B cell (primary cell): ENCODE measurements around the gene PA2G4. TPM values are rescaled to one million over a fixed set of nuclear protein-coding genes. Genes with fewer than 3 reads are reported as not detected.

Experiments
- ATAC-seq: fragments of 200-7000 bp; cut with Tn5 transposase; one replicate; pipeline ENCODE4 v1.10.0; 2021; ENCODE audit warnings: low read depth, mild to moderate bottlenecking, moderate number of reproducible peaks, moderate library complexity
- CTCF ChIA-PET: fragments of 350-600 bp; sonication (Branson Sonifier 250); formaldehyde crosslinking; loops from one replicate; lab custom pipeline; 2021; ENCODE audit warnings: antibody characterized with exemption, inconsistent platforms; lab: Charles Lee
- POLR2A ChIA-PET: fragments of 350-600 bp; sonication (Branson Sonifier 250); formaldehyde crosslinking; loops from one replicate; lab custom pipeline; 2021; ENCODE audit warnings: antibody characterized with exemption; lab: Charles Lee
- DNase-seq: peaks from one replicate; pipeline ENCODE4 v3.0.0; 2013
- H2AFZ ChIP-seq: 2 replicates; pipeline ENCODE4 v1.6.1; 2012; ENCODE audit warnings: mild to moderate bottlenecking, low read depth, low read length; ENCODE audit not compliant: insufficient read depth, poor library complexity, severe bottlenecking
- H3K27ac ChIP-seq, 2 donors: 1 replicate in 1 of 2; 2 replicates in 1 of 2; pipeline ENCODE4 v1.5.1; 2012 to 2013; ENCODE audit warnings: low read length in 2 of 2, mild to moderate bottlenecking in 2 of 2, moderate library complexity in 1 of 2
- H3K27me3 ChIP-seq, 4 experiments: fragments of 200-600 bp in 1 of 4; sonication (generic) in 1 of 4; replicated peaks in 1 of 4; 1 replicate in 2 of 4; 2 replicates in 2 of 4; pipeline versions ENCODE4 v1.6.1 to v1.7.0; 2013 to 2016; ENCODE audit warnings: low read length in 3 of 4, mild to moderate bottlenecking in 2 of 4, mixed read lengths in 1 of 4, moderate library complexity in 1 of 4; ENCODE audit not compliant: insufficient read depth in 4 of 4, control insufficient read depth in 3 of 4; ENCODE audit errors: control extremely low read depth in 1 of 4
- H3K36me3 ChIP-seq, 2 experiments: replicated peaks in 1 of 2; 1 replicate in 1 of 2; 2 replicates in 1 of 2; pipeline versions ENCODE4 v1.6.1 to v1.7.1; 2013; ENCODE audit warnings: low read length in 1 of 2; ENCODE audit not compliant: insufficient read depth in 2 of 2, control insufficient read depth in 1 of 2; ENCODE audit errors: control extremely low read depth in 1 of 2, extremely low read depth in 1 of 2
- H3K4me1 ChIP-seq, 2 donors: fragments of 200-600 bp in 1 of 2; sonication (generic) in 1 of 2; 1 replicate in 1 of 2; 2 replicates in 1 of 2; pipeline versions ENCODE4 v1.5.1 to v1.6.1; 2013 to 2017; ENCODE audit warnings: low read length in 2 of 2; ENCODE audit not compliant: control insufficient read depth in 2 of 2, insufficient read depth in 2 of 2
- H3K4me2 ChIP-seq: replicated peaks from 2 replicates; pipeline ENCODE3; 2012; ENCODE audit warnings: mild to moderate bottlenecking, low read depth, low read length; ENCODE audit not compliant: poor library complexity, severe bottlenecking
- H3K4me3 ChIP-seq, 5 experiments: fragments of 200-600 bp in 1 of 5; sonication (generic) in 1 of 5; 1 replicate in 3 of 5; 2 replicates in 2 of 5; pipeline versions ENCODE4 v1.5.1 to v1.7.0; 2011 to 2016; ENCODE audit warnings: low read length in 4 of 5, mild to moderate bottlenecking in 4 of 5, low read depth in 2 of 5, control low read depth in 1 of 5, moderate library complexity in 1 of 5; ENCODE audit not compliant: insufficient read depth in 1 of 5; ENCODE audit errors: control extremely low read depth in 1 of 5, extremely low read depth in 1 of 5
- H3K79me2 ChIP-seq: fragments of 200-600 bp; sonication (generic); one replicate; pipeline ENCODE4 v1.6.0; 2016; ENCODE audit warnings: low read length; ENCODE audit not compliant: control insufficient read depth, insufficient read depth
- H3K9ac ChIP-seq: fragments of 200-600 bp; sonication (generic); 2 replicates; pipeline ENCODE4 v1.6.1; 2017; ENCODE audit warnings: mild to moderate bottlenecking, low read length, moderate library complexity
- H3K9me3 ChIP-seq, 3 donors: one replicate each; pipeline versions ENCODE4 v1.6.1 to v1.7.1; 2013; ENCODE audit warnings: low read length in 2 of 3; ENCODE audit not compliant: control insufficient read depth in 2 of 3, insufficient read depth in 1 of 3; ENCODE audit errors: control extremely low read depth in 1 of 3
- H4K20me1 ChIP-seq: 2 replicates; pipeline ENCODE4 v1.6.0; 2012; ENCODE audit warnings: mild to moderate bottlenecking, low read length; ENCODE audit not compliant: insufficient read depth, control insufficient read depth, poor library complexity, severe bottlenecking
- H3K27ac Mint-ChIP-seq: one replicate; pipeline ENCODE4 v1.8.0; 2021; ENCODE audit warnings: mixed read lengths
- H3K27me3 Mint-ChIP-seq: one replicate; pipeline ENCODE4 v1.8.0; 2021; ENCODE audit warnings: mixed read lengths
- H3K4me1 Mint-ChIP-seq: one replicate; pipeline ENCODE4 v1.8.0; 2021; ENCODE audit warnings: mixed read lengths
- H3K4me3 Mint-ChIP-seq: one replicate; pipeline ENCODE4 v1.8.0; 2021; ENCODE audit warnings: mixed read lengths
- H3K9me3 Mint-ChIP-seq: one replicate; pipeline ENCODE4 v1.8.0; 2022; ENCODE audit warnings: mixed read lengths; ENCODE audit not compliant: insufficient read depth
- EZH2 ChIP-seq: IDR thresholded peaks from 2 replicates; pipeline ENCODE4 v1.6.1; 2012; ENCODE audit warnings: borderline replicate concordance, low read depth, mild to moderate bottlenecking, moderate library complexity, low read length; ENCODE audit not compliant: insufficient read depth, poor library complexity, severe bottlenecking
- WGBS: methylation state at CpG from one replicate; pipeline ENCODE4 v1.1.5; 2013; ENCODE audit warnings: missing lambda C conversion rate; ENCODE audit not compliant: insufficient coverage; 5-methylcytosine and 5-hydroxymethylcytosine counted together
- intact Hi-C: fragments of 100-400 bp; cut with micrococcal nuclease; formaldehyde crosslinking; loops from one replicate; pipeline ENCODE4 v1.10.0; 2022
- polyA plus RNA-seq: library from polyadenylated mRNA; depleted of rRNA; stranded (reverse); fragments of >200 nt; gene quantifications from 2 replicates; pipeline ENCODE4 v1.2.3, GENCODE V29; 2012
- total RNA-seq, 2 donors: library from RNA; stranded (reverse); fragments of 120-200 nt in 1 of 2; gene quantifications; 1 replicate in 1 of 2; 2 replicates in 1 of 2; pipeline versions ENCODE4 v1.2.3 to v1.2.4, GENCODE V29; 2013 to 2022
- TF ChIP-seq, protein P1 (sequence below): fragments of 200-600 bp; IDR thresholded peaks from one replicate; pipeline ENCODE4 v1.8.0; 2022; ENCODE audit warnings: antibody characterized with exemption, mild to moderate bottlenecking

Gene PA2G4
- total and polyA plus RNA-seq, 2 donors (not counting 1 experiment from before 2014, with no cell fraction given), result 56.7 to 77.3 TPM

DNA sequence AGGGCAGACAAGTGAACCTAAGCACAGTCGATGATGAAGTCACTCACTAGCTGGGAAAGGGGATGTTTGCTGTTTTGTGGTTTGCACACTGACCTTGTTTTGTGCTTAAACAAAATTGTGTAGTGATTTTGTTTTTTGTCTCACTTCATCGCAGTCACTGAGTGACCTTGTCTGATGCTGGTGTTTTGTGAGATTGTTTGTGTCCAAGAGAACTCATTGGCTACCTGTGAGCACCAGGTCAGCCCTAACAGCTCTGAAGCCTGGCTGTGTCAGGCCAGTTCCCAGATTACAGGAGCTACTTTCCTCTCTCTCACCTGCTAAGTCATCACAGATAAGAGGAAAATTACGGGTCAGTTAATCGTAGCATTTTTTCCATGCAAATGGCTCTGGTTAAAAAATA, 19.8 kb downstream of the PA2G4 start:
- Histone ChIP-seq H3K36me3 (peaks cover 0 to 26% of the 10 kb centered on the region in 2 experiments), H3K4me1 (peaks cover 37 to 39% of the 10 kb centered on the region in 2 donors), H3K27me3 (no peaks in the 10 kb centered on the region), H3K9me3 (no peaks in the 10 kb centered on the region), H3K9ac (no peak overlapping the region), H3K79me2 (peaks cover 62% of the 10 kb centered on the region), H3K4me3 (no peak overlapping the region), H2AFZ (no peak overlapping the region), H4K20me1 (peaks cover 4% of the 10 kb centered on the region), H3K27ac (peak overlapping the region in 1 of 2 donors; percentile 80), H3K4me2 (no peak overlapping the region)
- ChIA-PET POLR2A (interaction anchor here (0.5 to 0.9 kb wide), 3 partner anchors 28 to 340 kb away, joined by 3 to 4 read pairs (median 3); no protein-coding TSS in a partner anchor), CTCF (interaction anchor here (0.6 to 13.8 kb wide), 6 partner anchors 31 to 145 kb away, joined by 3 to 247 read pairs (median 4); partner anchors contain the start of genes RNF41 and SMARCC2)
- intact Hi-C loops, result no loop called here
- no peak for ATAC-seq
- DNase-seq, result no peak
- Mint-ChIP-seq H3K4me1 (peaks cover 48% of the 10 kb centered on the region), H3K9me3 (no peaks in the 10 kb centered on the region), H3K27me3 (no peaks in the 10 kb centered on the region), H3K4me3 (no peak overlapping the region), H3K27ac (peak overlapping the region; percentile 82)
- no peak for TF ChIP-seq EZH2
- TF ChIP-seq, protein P1, sequence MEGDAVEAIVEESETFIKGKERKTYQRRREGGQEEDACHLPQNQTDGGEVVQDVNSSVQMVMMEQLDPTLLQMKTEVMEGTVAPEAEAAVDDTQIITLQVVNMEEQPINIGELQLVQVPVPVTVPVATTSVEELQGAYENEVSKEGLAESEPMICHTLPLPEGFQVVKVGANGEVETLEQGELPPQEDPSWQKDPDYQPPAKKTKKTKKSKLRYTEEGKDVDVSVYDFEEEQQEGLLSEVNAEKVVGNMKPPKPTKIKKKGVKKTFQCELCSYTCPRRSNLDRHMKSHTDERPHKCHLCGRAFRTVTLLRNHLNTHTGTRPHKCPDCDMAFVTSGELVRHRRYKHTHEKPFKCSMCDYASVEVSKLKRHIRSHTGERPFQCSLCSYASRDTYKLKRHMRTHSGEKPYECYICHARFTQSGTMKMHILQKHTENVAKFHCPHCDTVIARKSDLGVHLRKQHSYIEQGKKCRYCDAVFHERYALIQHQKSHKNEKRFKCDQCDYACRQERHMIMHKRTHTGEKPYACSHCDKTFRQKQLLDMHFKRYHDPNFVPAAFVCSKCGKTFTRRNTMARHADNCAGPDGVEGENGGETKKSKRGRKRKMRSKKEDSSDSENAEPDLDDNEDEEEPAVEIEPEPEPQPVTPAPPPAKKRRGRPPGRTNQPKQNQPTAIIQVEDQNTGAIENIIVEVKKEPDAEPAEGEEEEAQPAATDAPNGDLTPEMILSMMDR, result no peak
- WGBS, result 64% methylated on average over 1 of the region's 4 CpGs

DNA sequence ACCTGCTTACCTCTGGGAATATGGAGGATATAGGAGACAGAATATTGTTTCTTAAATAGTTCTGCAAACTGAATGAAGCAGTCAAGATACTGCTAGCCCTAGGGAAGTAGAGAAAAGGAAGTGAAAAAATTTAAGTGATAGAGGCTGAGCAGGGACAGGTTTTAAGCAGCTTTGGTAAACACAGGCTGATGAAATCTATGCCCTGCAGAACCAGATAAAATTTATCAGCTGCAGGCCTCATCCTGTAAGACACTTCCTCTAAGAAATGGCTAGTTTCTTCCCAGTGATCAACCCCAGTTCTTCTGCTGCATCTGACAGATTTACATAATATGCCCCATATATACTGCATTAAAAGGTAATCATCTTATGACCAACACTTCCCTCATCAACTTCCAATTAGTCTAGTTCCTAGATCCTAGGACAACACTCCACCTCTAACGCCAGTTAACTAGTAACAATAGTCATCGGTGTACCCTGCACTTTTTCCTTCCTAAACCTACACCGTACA, 22.4 kb downstream of the PA2G4 start:
- H3K9me3 ChIP-seq, result no peaks in the 10 kb centered on the region
- peaks cover 2 to 25% of the 10 kb centered on the region in 2 experiments for H3K36me3 ChIP-seq
- H3K27ac ChIP-seq, result peak overlapping the region; percentile 76 to 80
- H3K79me2 ChIP-seq, result peaks cover 56% of the 10 kb centered on the region
- intact Hi-C loops, result loop anchor here (1.0 to 5.0 kb wide), 9 partner anchors 8 to 323 kb away; partner anchors contain the start of genes ANKRD52, COQ10A, MYL6B and RNF41
- no peaks in the 10 kb centered on the region for H3K27me3 Mint-ChIP-seq
- H3K4me1 ChIP-seq, result peaks cover 46 to 50% of the 10 kb centered on the region in 2 donors
- no peak overlapping the region for H2AFZ ChIP-seq
- ChIA-PET POLR2A (interaction anchor here (0.5 to 5.7 kb wide), 7 partner anchors 9 to 95 kb away, joined by 3 to 49 read pairs (median 28); partner anchors contain the start of genes MYL6, MYL6B, RNF41 and RPL41), CTCF (interaction anchor here (0.7 to 13.8 kb wide), 13 partner anchors 9 to 337 kb away, joined by 3 to 247 read pairs (median 10); partner anchors contain the start of genes MYL6, MYL6B, RNF41 and RPL41)
- TF ChIP-seq EZH2, result no peak
- TF ChIP-seq, protein P1, result no peak
- peak overlapping the region in 4 of 5 experiments; percentile 12 to 62 (median 48) for H3K4me3 ChIP-seq
- peaks cover 18% of the 10 kb centered on the region for H4K20me1 ChIP-seq
- peak overlapping the region; percentile 96 for H3K4me2 ChIP-seq
- peak overlapping the region; percentile 98 for H3K27ac Mint-ChIP-seq
- DNase-seq (peak; percentile 74), ATAC-seq (peak; percentile 16)
- WGBS, result 19% methylated on average over 2 of the region's 3 CpGs
- peak overlapping the region; percentile 33 for H3K9ac ChIP-seq
- H3K9me3 Mint-ChIP-seq, result no peaks in the 10 kb centered on the region
- peaks cover 63% of the 10 kb centered on the region for H3K4me1 Mint-ChIP-seq
- peak overlapping the region; percentile 100 for H3K4me3 Mint-ChIP-seq
- H3K27me3 ChIP-seq, result no peaks in the 10 kb centered on the region
